ENCODE data around the gene PHLDB1.
A peak's percentile ranks its signal among the peaks of the same experiment; 100 is the strongest.
"Not testable (repeated sequence)": the region's sequence is repeated elsewhere in the genome, so short reads cannot be mapped to it uniquely, and the experiment has no call there.

PHLDB1 gene

GRCh38 chr11:118606157-118606843 lies 1.1 kb upstream of the PHLDB1 start:
- Histone ChIP-seq H3K4me3 (ENCODE audit: low read depth, low read length) (peak overlapping the region; percentile 20; the same call in 1 of the 2 replicates), H3K27ac (ENCODE audit: low read depth, low read length) (peak overlapping the region; percentile 98), H3K27me3 (ENCODE audit: insufficient read depth, low read length) (no peaks in the 10 kb centered on the region), H2AFZ (ENCODE audit: low read length, unreplicated experiment) (no peak overlapping the region), H3K4me1 (ENCODE audit: control insufficient read depth, insufficient read depth, low read length, unreplicated experiment) (peaks cover 44% of the 10 kb centered on the region), H3K36me3 (ENCODE audit: insufficient read depth, low read length) (peaks cover 13% of the 10 kb centered on the region), H3K79me2 (ENCODE audit: control insufficient read depth, insufficient read depth, low read length, unreplicated experiment) (peaks cover 31% of the 10 kb centered on the region)

GRCh38 chr11:118606844-118607228 lies 579 bp upstream of the PHLDB1 start:
- no peaks in the 10 kb centered on the region for H3K27me3 ChIP-seq (ENCODE audit: insufficient read depth, low read length)
- peaks cover 7% of the 10 kb centered on the region; the same call in 1 of the 2 replicates for H3K36me3 ChIP-seq (ENCODE audit: insufficient read depth, low read length)
- H2AFZ ChIP-seq (ENCODE audit: low read length, unreplicated experiment), result no peak overlapping the region
- H3K79me2 ChIP-seq (ENCODE audit: control insufficient read depth, insufficient read depth, low read length, unreplicated experiment), result peaks cover 34% of the 10 kb centered on the region
- H3K27ac ChIP-seq (ENCODE audit: low read depth, low read length), result peak overlapping the region; percentile 98
- H3K4me3 ChIP-seq (ENCODE audit: low read depth, low read length), result no peak overlapping the region; the same call in 1 of the 2 replicates
- H3K4me1 ChIP-seq (ENCODE audit: control insufficient read depth, insufficient read depth, low read length, unreplicated experiment), result peaks cover 48% of the 10 kb centered on the region

GRCh38 chr11:118608360-118609227 lies 1.2 kb downstream of the PHLDB1 start:
- Histone ChIP-seq H3K4me1 (ENCODE audit: control insufficient read depth, insufficient read depth, low read length, unreplicated experiment) (peaks cover 58% of the 10 kb centered on the region), H3K79me2 (ENCODE audit: control insufficient read depth, insufficient read depth, low read length, unreplicated experiment) (peaks cover 50% of the 10 kb centered on the region), H3K27ac (ENCODE audit: low read depth, low read length) (peak overlapping the region; percentile 85), H2AFZ (ENCODE audit: low read length, unreplicated experiment) (no peak overlapping the region), H3K4me3 (ENCODE audit: low read depth, low read length) (peak overlapping the region; percentile 92), H3K27me3 (ENCODE audit: insufficient read depth, low read length) (no peaks in the 10 kb centered on the region), H3K36me3 (ENCODE audit: insufficient read depth, low read length) (no peaks in the 10 kb centered on the region)

GRCh38 chr11:118609380-118610224 lies 2.2 kb downstream of the PHLDB1 start:
- Histone ChIP-seq H3K27ac (ENCODE audit: low read depth, low read length) (peak overlapping the region; percentile 85), H3K4me1 (ENCODE audit: control insufficient read depth, insufficient read depth, low read length, unreplicated experiment) (peaks cover 55% of the 10 kb centered on the region), H3K36me3 (ENCODE audit: insufficient read depth, low read length) (no peaks in the 10 kb centered on the region), H3K27me3 (ENCODE audit: insufficient read depth, low read length) (no peaks in the 10 kb centered on the region), H3K79me2 (ENCODE audit: control insufficient read depth, insufficient read depth, low read length, unreplicated experiment) (peaks cover 58% of the 10 kb centered on the region), H2AFZ (ENCODE audit: low read length, unreplicated experiment) (no peak overlapping the region), H3K4me3 (ENCODE audit: low read depth, low read length) (peak overlapping the region; percentile 92)

GRCh38 chr11:118610225-118610772 lies 2.9 kb downstream of the PHLDB1 start:
- no peak overlapping the region for H2AFZ ChIP-seq (ENCODE audit: low read length, unreplicated experiment)
- H3K79me2 ChIP-seq (ENCODE audit: control insufficient read depth, insufficient read depth, low read length, unreplicated experiment), result peaks cover 58% of the 10 kb centered on the region
- H3K4me1 ChIP-seq (ENCODE audit: control insufficient read depth, insufficient read depth, low read length, unreplicated experiment), result peaks cover 53% of the 10 kb centered on the region
- H3K4me3 ChIP-seq (ENCODE audit: low read depth, low read length), result peak overlapping the region; percentile 92
- no peaks in the 10 kb centered on the region for H3K36me3 ChIP-seq (ENCODE audit: insufficient read depth, low read length)
- H3K27ac ChIP-seq (ENCODE audit: low read depth, low read length), result peak overlapping the region; percentile 85
- H3K27me3 ChIP-seq (ENCODE audit: insufficient read depth, low read length), result no peaks in the 10 kb centered on the region

GRCh38 chr11:118610773-118611432 lies 3.5 kb downstream of the PHLDB1 start:
- H2AFZ ChIP-seq (ENCODE audit: low read length, unreplicated experiment), result no peak overlapping the region
- peaks cover 1% of the 10 kb centered on the region; the same call in 1 of the 2 replicates for H3K36me3 ChIP-seq (ENCODE audit: insufficient read depth, low read length)
- peaks cover 53% of the 10 kb centered on the region for H3K4me1 ChIP-seq (ENCODE audit: control insufficient read depth, insufficient read depth, low read length, unreplicated experiment)
- H3K4me3 ChIP-seq (ENCODE audit: low read depth, low read length), result peak overlapping the region; percentile 92
- peak overlapping the region; percentile 85 for H3K27ac ChIP-seq (ENCODE audit: low read depth, low read length)
- H3K27me3 ChIP-seq (ENCODE audit: insufficient read depth, low read length), result no peaks in the 10 kb centered on the region
- H3K79me2 ChIP-seq (ENCODE audit: control insufficient read depth, insufficient read depth, low read length, unreplicated experiment), result peaks cover 58% of the 10 kb centered on the region

- Histone ChIP-seq H3K4me3 (ENCODE audit: low read depth, low read length) (peak overlapping the region; percentile 92), H3K27ac (ENCODE audit: low read depth, low read length) (peak overlapping the region; percentile 85), H3K4me1 (ENCODE audit: control insufficient read depth, insufficient read depth, low read length, unreplicated experiment) (peaks cover 53% of the 10 kb centered on the region), H3K79me2 (ENCODE audit: control insufficient read depth, insufficient read depth, low read length, unreplicated experiment) (peaks cover 58% of the 10 kb centered on the region)
- not testable (repeated sequence) for H3K36me3 ChIP-seq (ENCODE audit: insufficient read depth, low read length); H2AFZ ChIP-seq (ENCODE audit: low read length, unreplicated experiment); H3K27me3 ChIP-seq (ENCODE audit: insufficient read depth, low read length)
These were observed 4.0 kb downstream of the PHLDB1 start for GRCh38 chr11:118611433-118611795.

GRCh38 chr11:118612378-118612777 lies 5.0 kb downstream of the PHLDB1 start:
- Histone ChIP-seq H3K36me3 (ENCODE audit: insufficient read depth, low read length) (peaks cover 8% of the 10 kb centered on the region; the same call in 1 of the 2 replicates), H2AFZ (ENCODE audit: low read length, unreplicated experiment) (peak overlapping the region; percentile 14), H3K4me1 (ENCODE audit: control insufficient read depth, insufficient read depth, low read length, unreplicated experiment) (peaks cover 55% of the 10 kb centered on the region), H3K27me3 (ENCODE audit: insufficient read depth, low read length) (no peaks in the 10 kb centered on the region), H3K27ac (ENCODE audit: low read depth, low read length) (peak overlapping the region; percentile 65), H3K79me2 (ENCODE audit: control insufficient read depth, insufficient read depth, low read length, unreplicated experiment) (peaks cover 58% of the 10 kb centered on the region), H3K4me3 (ENCODE audit: low read depth, low read length) (peak overlapping the region; percentile 49)

GRCh38 chr11:118614511-118614910 lies 7.1 kb downstream of the PHLDB1 start:
- H3K36me3 ChIP-seq (ENCODE audit: insufficient read depth, low read length), result peaks cover 8% of the 10 kb centered on the region; the same call in 1 of the 2 replicates
- no peaks in the 10 kb centered on the region for H3K27me3 ChIP-seq (ENCODE audit: insufficient read depth, low read length)
- peaks cover 67% of the 10 kb centered on the region for H3K4me1 ChIP-seq (ENCODE audit: control insufficient read depth, insufficient read depth, low read length, unreplicated experiment)
- H3K79me2 ChIP-seq (ENCODE audit: control insufficient read depth, insufficient read depth, low read length, unreplicated experiment), result peaks cover 45% of the 10 kb centered on the region
- no peak overlapping the region for H3K4me3 ChIP-seq (ENCODE audit: low read depth, low read length)
- H2AFZ ChIP-seq (ENCODE audit: low read length, unreplicated experiment), result no peak overlapping the region
- H3K27ac ChIP-seq (ENCODE audit: low read depth, low read length), result 0 out of 2 replicates have a peak overlapping the region, but pooled peaks have one; percentile 23
